ENCODE measurements around the gene WBP2. TPM values are rescaled to one million over a fixed set of nuclear protein-coding genes. Genes with fewer than 3 reads are reported as not detected.

Gene WBP2
- total and polyA plus RNA-seq, 10 of the 15 experiments (the other 5 are each of a cell fraction or from before 2014, with no cell fraction given) = 1.5 to 57.3 (median 27.5) TPM

GRCh38 chr17:75855310-75856061 is at the start of gene WBP2 (continued):
- TF ChIP-seq KDM1A (IDR thresholded peaks at IDR 0.05; ENCODE audit: borderline replicate concordance) (no peak), STAT1 (conservative IDR thresholded peaks at IDR 0.05) (peak; percentile 49; the same call in 1 of the 2 replicates), CEBPZ (IDR thresholded peaks at IDR 0.05; ENCODE audit: low read depth, low read length) (no peak)

DNA sequence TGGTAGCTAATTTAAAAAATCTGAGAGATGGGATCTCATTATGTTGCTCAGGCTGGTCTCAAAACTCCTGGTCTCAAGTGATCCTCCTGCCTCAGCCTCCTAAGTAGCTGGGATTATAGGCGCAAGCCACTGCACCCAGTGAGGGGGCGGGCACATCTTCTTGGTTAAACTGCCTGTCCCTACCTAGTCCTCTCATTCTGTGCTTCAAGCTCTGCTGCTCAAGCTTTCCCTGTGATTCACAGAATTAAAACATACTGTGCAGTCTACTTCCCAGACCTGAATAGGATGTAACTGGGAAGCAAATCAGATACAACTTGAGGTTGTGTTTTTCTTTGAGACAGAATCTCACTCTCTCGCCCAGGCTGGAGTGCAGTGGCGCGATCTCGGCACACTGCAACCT is 47.3 kb upstream of the WBP2 start:
- DNase-seq (ENCODE audit: low read depth, low spot score) = no peak
- no TSS peak for BruUV-seq (replicated peaks)
- H2AFZ ChIP-seq (ENCODE audit: control insufficient read depth, low read depth, low read length) = no peak overlapping the region
- no peak overlapping the region for H3K4me2 ChIP-seq (ENCODE audit: control insufficient read depth, insufficient read depth)
- no peak for TF ChIP-seq RELA (IDR thresholded peaks at IDR 0.05; ENCODE audit: borderline replicate concordance, partially characterized antibody)
- TF ChIP-seq CBFB (IDR thresholded peaks at IDR 0.05; ENCODE audit: low read depth) = no peak
- no peak for TF ChIP-seq YY1 (IDR thresholded peaks at IDR 0.05; ENCODE audit: low read depth, low read length)
- no peak for TF ChIP-seq IRF5 (IDR thresholded peaks at IDR 0.05; ENCODE audit: borderline replicate concordance)
- TF ChIP-seq CBX3 (IDR thresholded peaks at IDR 0.05; ENCODE audit: borderline replicate concordance, low read depth) = no peak
- TF ChIP-seq, protein P1, sequence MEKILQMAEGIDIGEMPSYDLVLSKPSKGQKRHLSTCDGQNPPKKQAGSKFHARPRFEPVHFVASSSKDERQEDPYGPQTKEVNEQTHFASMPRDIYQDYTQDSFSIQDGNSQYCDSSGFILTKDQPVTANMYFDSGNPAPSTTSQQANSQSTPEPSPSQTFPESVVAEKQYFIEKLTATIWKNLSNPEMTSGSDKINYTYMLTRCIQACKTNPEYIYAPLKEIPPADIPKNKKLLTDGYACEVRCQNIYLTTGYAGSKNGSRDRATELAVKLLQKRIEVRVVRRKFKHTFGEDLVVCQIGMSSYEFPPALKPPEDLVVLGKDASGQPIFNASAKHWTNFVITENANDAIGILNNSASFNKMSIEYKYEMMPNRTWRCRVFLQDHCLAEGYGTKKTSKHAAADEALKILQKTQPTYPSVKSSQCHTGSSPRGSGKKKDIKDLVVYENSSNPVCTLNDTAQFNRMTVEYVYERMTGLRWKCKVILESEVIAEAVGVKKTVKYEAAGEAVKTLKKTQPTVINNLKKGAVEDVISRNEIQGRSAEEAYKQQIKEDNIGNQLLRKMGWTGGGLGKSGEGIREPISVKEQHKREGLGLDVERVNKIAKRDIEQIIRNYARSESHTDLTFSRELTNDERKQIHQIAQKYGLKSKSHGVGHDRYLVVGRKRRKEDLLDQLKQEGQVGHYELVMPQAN (conservative IDR thresholded peaks at IDR 0.05) = no peak
- TF ChIP-seq FOXM1 (IDR thresholded peaks at IDR 0.05; ENCODE audit: low read depth, low read length) = no peak
- TF ChIP-seq RAD21 (IDR thresholded peaks at IDR 0.05; ENCODE audit: insufficient read depth, low read depth, low read length) = no peak
- no peak for TF ChIP-seq BCLAF1 (IDR thresholded peaks at IDR 0.05)
- no peak for ATAC-seq
- no peaks in the 10 kb centered on the region for H3K9me3 ChIP-seq (replicated peaks; ENCODE audit: control insufficient read depth, insufficient read depth, low read length)
- H3K79me2 ChIP-seq (ENCODE audit: control insufficient read depth, insufficient read depth, low read length) = peaks cover 11% of the 10 kb centered on the region
- ChIA-PET POLR2A (interaction anchor here (1.5 kb wide), 1 partner anchor 44 kb away, joined by 4 read pairs; no protein-coding TSS in a partner anchor), CTCF (interaction anchor here (1.0 to 1.9 kb wide), 3 partner anchors 23 to 100 kb away, joined by 3 to 6 read pairs (median 5); no protein-coding TSS in a partner anchor), SMC1A (ENCODE audit: uncharacterized antibody, unreplicated experiment) (interaction anchor here (1.4 kb wide), 1 partner anchor 47 kb away, joined by 4 read pairs; the partner anchor contains the start of gene WBP2), RAD21 (ENCODE audit: unreplicated experiment) (no interaction called here)
- no peaks in the 10 kb centered on the region for H3K27me3 ChIP-seq (replicated peaks in 1 of 2; ENCODE audit: control insufficient read depth in 2 of 2, insufficient read depth in 2 of 2, low read length in 1 of 2)
- H3K9ac ChIP-seq (ENCODE audit: control insufficient read depth, insufficient read depth, low read length) = no peak overlapping the region
- H4K20me1 ChIP-seq (ENCODE audit: control insufficient read depth, insufficient read depth) = no peaks in the 10 kb centered on the region
- intact Hi-C loops (cut with micrococcal nuclease; ENCODE audit: unreplicated experiment) (no loop called here), in situ Hi-C loops (cut with MboI) (no loop called here)
- no peaks in the 10 kb centered on the region; the same call in 1 of the 2 replicates for H3K4me1 ChIP-seq (ENCODE audit: control insufficient read depth, insufficient read depth, low read length)
- 100% methylated on average over 6 of the region's 6 CpGs for WGBS (ENCODE audit: insufficient coverage, insufficient replicate concordance, low lambda C conversion rate, missing lambda C conversion rate)
- FAIRE-seq = no peak
- H3K4me3 ChIP-seq = no peak overlapping the region
- peaks cover 10 to 17% of the 10 kb centered on the region in 2 experiments; a peak in 3 of 4 replicates for H3K36me3 ChIP-seq (ENCODE audit: control insufficient read depth in 2 of 2, insufficient read depth in 2 of 2, low read length in 1 of 2)
- no peak overlapping the region for H3K27ac ChIP-seq (ENCODE audit: control insufficient read depth, insufficient read depth)

All from GM12878 (cell line).